G401 (cell line): ENCODE measurements around the gene IL19. TPM values are rescaled to one million over a fixed set of nuclear protein-coding genes. Genes with fewer than 3 reads are reported as not detected.
A peak's percentile ranks its signal among the peaks of the same experiment; 100 is the strongest.
"Not testable (repeated sequence)": the region's sequence is repeated elsewhere in the genome, so short reads cannot be mapped to it uniquely, and the experiment has no call there.

Source experiments
- DNase-seq: peaks from one replicate; pipeline ENCODE4 v3.0.0-alpha.2; 2015; ENCODE audit warnings: low spot score
- in situ Hi-C: cut with HindIII; loops from 2 replicates; pipeline ENCODE4 v1.10.0; 2016; ENCODE audit warnings: low sequenced_read_pairs, mixed read lengths
- total RNA-seq: library from RNA; depleted of rRNA; stranded (reverse); fragments of >200 nt; shearing (Covaris generic); gene quantifications from 2 replicates; pipeline ENCODE4 v1.2.3, GENCODE V29; 2014

IL19 gene
- total RNA-seq, 1 experiment from 2014 or later: not detected

DNA sequence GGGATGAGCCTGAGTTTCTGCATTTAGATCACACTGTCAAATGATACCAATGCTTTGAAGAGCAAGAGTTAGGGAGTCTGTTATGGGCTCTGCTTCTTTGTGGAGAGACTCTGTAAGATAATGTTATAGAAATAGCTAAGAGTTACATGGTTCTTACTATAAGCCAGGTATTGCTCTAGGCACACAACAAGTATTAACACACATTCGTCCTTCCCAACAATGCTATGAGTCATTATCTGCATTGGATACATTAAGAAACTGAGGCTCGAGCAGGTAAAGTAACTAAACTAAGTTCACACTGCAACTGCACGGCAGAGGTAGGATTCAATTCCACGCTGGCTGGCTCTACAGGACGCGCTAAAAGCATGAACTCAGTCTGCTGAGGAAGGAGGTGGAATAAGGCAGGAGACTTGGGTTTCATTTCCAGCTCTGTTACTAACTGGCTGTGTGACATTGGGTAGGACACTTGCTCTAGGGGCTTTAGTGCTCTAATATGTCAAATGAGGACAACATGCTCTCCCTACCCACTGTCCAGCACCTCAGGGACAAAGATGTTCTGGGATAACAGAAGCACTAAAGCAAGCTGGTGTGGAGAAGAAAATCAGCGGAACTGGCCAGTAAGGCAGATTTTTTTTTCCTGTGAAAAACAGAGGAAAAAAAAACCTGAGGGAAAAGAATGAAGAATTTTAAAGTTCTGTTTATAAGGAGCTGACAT, 71.2 kb downstream of the IL19 start:
- no peak for DNase-seq
- in situ Hi-C loops: no loop called here

DNA sequence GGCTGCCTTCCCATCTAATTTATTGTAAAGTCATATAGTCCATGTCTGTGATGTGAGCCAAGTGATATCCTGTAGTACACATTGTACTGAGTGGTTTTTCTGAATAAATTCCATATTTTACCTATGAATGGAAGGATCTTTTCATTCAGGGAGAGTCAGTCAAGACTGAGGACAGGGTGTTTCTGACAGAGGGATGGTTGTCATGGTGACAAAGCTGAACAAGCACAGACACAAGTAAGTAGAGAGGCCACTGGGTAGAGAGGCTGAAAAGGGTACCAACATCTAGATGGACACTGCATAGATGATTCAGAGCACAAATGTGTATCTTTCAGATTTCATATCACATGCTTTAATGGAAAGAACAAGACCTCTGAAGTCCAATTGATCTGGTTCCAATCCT, 72.3 kb downstream of the IL19 start:
- in situ Hi-C loops: no loop called here
- DNase-seq: no peak

DNA sequence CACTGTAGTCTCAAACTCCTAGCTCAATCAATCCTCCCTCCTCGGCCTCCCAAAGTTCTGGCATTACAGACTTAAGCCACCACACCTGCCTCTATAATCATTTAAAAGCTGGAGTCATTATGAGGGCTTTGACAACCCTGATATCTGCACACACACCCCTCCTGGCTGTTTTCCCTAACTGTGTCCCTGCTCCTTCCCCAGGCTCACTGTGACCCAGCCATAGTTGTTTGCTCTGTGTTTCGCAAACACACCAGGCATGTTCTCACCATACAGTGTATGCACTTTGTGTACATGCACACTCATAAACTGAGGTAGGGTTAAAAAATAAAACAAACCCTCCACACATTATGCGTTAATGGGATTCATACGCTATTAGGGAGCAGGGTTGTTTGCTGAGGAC, 73.1 kb downstream of the IL19 start:
- DNase-seq: no peak
- in situ Hi-C loops: no loop called here

DNA sequence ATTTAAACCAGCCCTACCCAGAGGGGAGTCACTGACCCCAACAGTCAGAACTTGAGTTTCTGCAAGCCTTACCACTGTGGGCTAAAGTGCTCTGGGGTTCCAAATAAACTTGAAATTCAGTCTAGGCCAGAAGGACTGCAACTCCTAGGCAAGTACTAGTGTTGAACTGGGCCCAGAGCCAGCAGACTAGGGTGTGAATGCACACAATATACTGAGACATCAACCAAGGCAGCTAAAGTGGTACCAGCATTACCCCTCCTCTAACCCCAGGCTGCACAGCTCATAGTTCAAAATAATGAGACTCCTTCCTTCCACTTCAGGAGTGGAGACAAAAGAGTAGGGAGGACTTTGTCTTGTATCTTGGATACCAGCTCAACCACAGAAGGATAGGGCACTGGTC, 75.9 kb downstream of the IL19 start:
- no peak for DNase-seq
- in situ Hi-C loops: no loop called here

DNA sequence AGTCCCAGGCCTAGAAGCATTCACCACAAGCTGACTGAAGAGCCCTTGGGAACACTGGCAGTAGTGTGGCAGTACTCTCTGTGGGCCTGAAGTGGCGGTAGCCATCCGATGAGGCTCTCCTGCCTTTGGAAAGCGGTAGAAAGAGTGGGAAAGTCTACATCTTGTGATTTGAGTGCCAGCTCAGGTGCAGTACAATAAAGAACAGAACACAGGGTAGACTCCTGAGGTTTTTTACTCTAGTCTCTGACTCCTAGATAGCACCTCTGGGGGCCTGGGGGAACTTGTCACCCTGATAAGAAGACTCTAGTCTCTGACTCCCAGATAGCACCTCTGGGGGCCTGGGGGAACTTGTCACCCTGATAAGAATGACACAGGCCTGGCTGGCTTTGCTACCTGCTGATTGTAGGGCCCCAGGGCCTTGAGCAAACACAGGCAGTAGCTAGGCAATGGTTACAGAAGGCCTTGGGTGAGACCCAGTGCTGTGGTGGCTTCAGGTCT, 76.8 kb downstream of the IL19 start:
- in situ Hi-C loops: no loop called here

DNA sequence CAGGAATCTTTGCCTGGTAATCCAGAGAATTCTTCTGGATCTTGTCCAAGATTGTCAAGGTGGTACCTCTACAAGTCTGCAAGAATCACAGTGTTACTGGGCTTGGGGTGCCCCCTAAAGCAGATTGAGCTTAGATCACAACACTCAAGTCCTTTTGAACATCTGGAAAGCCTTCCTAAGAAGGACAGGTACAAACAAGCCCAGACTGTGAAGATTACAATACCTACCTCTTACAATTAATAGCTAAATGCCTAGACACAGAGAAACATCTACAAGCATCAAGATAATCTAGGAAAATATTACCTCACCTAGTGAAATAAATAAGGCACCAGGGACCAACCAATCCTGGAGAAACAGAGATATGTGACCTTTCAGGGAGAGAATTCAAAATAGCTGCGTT, 77.4 kb downstream of the IL19 start:
- no peak for DNase-seq
- in situ Hi-C loops: no loop called here

More for the DNA sequence above, 76.8 kb downstream of the IL19 start:
- no peak for DNase-seq

DNA sequence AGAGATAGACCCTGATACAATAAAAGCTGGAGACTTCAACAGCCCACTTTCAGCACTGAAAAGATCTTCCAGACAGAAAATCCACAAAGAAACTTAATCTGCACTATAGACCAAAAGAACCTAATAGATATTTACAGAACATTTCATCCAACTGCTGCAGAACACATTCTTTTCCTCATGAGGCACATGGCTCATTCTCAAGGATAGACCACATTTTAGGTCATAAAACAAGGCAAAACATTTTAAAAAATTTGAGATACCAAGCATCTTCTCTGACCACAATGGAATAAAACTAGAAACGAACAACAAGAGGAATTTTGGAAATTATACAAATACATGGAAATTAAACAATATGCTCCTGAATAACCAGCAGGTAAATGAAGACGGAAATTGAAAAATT, 79.8 kb downstream of the IL19 start:
- in situ Hi-C loops: no loop called here

DNA sequence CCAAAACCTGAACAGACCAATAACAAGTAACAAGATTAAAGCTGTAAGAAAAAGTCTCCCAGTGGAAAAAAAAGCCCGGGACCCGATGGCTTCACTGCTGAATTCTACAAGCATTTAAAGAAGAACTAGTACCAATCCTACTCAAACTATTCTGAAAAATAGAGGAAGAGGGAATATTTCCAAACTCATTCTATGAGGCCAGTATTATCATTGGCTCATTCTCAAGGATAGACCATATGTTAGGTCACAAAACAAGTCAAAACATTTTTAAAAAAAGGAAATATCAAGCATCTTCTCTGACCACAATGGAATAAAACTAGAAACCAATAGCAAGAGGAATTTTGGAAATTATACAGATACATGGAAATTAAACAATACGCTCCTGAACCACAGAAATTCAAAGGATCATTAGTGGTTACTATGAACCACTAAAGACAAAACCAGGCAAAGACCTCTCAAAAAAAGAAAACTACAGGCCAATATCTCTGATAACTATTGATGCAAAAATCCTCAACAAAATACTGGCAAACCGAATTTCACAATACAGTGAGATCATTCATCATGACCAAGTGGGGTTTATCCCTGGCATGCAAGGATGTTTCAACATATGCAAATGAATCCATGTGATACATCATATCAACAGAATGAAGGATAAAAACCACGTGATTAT, 80.9 kb downstream of the IL19 start:
- in situ Hi-C loops: no loop called here
- no peak for DNase-seq

More for the DNA sequence above, 79.8 kb downstream of the IL19 start:
- no peak for DNase-seq

DNA sequence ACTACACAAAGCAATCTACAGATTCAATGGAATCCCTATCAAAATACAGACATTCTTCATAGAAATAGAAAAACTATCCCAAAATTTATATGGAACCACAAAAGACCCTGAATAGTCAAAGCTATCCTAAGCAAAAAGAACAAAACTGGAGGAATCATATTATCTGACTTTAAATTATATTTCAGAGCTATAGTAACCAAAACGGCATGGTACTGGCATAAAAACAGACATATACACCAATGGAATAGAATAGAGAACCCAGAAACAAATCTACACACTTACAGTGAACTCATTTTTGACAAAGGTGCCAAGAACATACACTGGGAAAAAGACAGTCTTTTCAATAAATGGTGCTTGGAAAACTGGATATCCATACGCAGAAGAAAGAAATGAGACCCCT, 82.1 kb downstream of the IL19 start:
- DNase-seq, in situ Hi-C loops: not testable (repeated sequence)

DNA sequence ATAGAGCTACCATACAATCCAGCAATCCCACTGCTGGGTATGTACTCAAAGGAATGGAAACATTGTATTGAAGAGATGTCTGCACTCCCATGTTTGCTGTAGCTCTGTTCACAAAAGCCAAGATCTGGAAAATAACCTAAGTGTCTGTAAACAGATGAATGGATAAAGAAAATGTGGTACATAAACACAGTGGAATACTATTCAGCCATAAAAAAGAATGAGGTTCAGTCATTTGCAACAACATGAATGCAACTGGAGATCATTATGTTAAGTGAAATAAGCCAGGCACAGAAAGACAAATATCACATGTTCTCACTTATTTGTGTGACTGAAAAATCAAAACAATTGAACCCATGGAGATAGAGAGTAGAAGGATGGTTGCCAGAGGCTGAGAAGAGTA, 83.1 kb downstream of the IL19 start:
- DNase-seq, in situ Hi-C loops: not testable (repeated sequence)

DNA sequence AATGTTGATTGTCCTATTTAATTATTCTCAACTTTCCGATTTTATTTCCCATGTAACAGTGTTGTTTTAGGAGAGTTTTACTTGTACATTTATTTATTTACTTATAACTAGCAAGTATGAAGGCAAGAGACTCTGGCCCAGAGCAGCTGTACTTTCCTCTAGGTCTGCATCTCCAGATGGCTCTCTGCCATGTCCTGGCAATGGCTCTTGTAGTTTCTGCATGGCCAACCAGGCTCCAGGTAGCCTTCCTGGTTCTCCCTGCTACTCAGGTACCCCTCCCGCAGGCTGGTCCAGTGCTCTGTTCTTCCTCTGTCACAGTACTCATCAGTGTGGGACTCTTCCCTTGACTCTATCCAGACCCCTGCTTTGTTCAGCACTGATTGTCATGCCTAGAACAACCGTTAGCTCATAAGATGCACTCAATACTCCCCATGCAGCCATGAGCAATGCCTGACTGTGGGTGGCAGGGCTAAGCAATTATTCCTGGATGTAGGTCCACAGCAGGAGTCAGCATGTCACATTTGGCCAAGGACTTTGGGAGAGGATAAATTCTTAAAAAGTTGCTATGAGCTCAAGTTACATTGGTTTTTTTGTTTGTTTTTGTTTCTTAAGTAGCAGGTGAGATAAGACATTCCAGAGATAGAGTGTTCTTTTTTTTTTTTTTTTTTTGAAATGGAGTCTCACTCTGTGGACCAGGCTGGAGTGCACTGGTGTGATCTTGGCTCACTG, 84.0 kb downstream of the IL19 start:
- in situ Hi-C loops: no loop called here
- DNase-seq: peak; percentile 37

DNA sequence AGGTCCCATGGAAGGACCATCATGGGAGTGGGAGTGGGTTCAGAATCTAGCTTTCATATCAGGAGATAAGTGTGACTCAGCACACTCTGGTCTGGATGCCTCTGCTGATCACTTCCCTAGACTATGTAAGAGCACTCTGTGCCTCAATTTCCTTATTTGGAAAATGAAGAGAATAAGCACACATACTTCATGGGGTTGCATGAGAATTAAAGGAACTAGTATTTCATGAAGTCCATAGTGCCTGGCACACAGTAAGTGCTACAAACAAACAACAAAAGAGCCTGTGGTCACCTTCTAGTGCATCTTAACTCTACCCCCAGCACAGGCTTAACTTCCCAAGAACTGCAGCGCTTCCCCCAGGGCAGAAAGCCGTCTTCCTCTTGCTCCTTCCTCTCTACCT, 85.3 kb downstream of the IL19 start:
- in situ Hi-C loops: no loop called here
- no peak for DNase-seq

DNA sequence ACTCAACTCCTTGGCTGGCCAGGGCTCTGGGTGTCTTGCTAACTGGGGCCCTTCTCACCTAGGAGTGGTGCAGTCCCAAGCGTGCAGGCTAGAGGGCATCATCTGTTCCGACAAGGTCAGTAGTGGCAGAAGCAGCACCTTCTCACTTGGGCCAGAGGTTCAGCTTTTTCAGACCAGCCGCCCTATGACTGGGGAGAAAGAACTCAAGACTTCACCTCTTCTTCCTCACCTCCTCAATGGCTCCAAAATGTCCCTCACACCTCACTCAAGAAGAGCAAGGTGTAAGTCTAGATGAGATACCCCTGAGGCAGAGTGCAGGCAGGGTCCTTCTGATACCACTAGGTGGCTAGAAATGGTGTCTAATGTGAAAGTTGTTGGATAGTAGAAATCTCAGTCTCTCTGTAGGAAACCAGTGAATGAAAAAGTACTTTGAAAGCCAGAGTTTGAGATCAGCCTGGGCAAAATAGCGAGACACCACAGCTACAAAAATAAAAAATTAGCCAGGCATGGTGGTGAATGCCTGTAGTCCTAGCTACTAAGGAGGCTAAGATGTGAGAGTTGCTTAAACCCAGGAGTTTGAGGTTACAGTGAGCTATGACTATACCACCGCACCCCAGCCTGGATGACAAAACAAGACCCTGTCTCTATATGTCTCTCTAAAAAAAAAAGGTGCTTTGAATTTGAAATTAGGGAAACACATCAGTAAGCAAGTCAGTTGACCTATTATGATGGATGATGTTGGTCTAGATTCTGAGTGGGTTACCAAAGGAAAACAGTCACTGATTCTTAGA, 86.3 kb downstream of the IL19 start:
- in situ Hi-C loops: no loop called here
- DNase-seq: no peak

DNA sequence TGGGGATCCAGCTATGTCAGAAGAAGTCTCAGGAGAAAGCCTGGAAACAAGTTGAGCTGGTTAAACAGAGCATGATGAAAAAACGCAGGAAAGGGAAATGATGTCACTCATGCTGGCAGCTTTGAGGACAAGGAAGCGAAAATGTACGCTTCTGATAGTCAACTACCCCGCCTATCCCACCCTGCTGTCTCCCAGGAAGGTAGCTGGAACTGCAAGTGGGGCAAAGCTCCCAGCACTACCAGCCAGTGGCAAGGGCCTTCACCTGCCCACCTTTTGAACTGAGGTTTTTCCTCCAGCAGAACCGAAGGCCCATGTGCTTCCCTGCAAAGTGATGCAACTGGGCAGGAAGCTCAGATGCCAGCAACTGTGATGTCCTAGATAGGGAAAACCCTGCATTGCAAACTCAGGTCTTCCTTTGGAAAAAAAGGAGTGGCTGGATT, 88.5 kb downstream of the IL19 start:
- in situ Hi-C loops: no loop called here
- no peak for DNase-seq

DNA sequence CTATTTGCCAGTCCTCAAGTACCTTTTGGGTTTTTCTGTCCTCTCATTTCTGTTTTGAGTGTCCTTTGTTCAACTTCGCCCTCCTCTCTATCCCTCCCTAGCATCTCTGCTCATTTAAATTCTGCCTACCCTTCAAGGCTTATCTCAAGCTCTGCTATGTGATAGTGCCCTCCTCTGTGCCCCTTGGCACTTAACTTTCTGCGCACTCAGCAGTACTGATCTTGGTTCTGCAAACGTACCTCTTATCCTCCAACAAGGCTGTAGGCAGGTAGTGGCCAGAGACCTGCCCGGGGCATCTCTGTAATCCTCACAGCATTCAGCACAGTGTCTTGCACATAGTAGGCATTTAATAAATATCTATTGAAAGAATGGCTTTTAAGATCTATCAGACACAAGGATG, 89.6 kb downstream of the IL19 start:
- DNase-seq: no peak
- in situ Hi-C loops: no loop called here

DNA sequence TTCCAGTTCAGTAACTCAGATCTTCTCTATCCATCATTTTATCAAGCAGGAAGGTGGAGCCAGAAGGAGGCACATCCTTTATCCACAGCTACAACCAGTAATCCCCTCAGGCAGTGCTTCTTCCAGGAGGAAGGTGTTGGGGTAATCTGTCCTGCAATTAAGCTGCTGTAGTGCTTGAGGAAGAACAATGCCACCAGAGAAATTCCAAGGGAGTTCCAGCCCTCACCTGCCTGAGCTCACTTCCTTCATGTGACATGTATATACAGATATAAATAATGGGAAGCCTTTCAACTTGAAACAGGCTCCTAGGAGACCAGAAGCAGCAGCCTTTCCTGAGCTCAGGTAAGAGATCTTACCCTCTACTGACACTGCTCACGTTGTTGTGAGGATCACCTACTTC, 92.7 kb downstream of the IL19 start:
- in situ Hi-C loops: no loop called here
- DNase-seq: no peak

DNA sequence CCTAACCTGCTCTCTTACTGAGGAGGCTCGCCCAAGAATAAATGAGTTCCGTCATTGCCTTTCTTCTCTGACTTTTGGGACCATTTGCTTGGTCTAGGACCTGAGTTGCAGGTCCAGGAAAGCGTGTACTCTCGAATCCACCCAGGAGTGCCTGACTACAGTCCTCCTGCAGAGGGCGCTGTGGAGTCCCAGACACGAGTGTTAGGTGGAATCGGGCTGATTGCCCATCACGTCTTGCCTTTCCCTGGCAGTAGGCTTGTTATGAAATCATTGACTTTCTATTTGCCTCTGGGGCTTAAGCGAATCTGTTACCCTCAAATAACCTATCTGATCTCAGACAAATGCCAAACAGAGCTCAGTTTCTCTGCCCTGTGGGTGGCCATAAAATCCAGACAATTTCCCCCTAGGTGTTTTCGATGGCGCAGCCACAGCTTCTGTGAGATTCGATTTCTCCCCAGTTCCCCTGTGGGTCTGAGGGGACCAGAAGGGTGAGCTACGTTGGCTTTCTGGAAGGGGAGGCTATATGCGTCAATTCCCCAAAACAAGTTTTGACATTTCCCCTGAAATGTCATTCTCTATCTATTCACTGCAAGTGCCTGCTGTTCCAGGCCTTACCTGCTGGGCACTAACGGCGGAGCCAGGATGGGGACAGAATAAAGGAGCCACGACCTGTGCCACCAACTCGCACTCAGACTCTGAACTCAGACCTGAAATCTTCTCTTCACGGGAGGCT, 94.5 kb downstream of the IL19 start, which contains the start of gene IL20:
IL20 (plus strand) TSS at position 685 of the 733 bp plus-strand sequence. CDS start 230 bp downstream, outside the sequence.
- DNase-seq: peak; percentile 45
- in situ Hi-C loops: no loop called here

DNA sequence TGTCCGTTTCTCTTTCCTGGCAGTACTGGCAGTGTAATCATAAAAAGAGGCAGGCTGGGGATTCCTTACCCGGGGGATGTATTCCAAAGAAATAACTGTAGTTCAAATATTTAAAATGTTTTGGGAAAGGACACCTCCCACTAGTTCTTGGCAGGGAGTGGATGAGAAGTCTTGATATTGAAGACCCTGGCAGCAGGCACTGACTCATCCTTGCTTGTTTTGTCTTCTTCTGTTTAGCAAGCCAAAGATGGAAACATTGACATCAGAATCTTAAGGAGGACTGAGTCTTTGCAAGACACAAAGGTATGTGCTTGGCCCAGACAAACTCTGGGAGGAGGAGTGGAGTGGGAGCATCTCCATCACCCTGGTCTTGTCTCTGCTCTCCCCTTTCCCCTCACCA, 95.5 kb downstream of the IL19 start:
- in situ Hi-C loops: no loop called here

DNA sequence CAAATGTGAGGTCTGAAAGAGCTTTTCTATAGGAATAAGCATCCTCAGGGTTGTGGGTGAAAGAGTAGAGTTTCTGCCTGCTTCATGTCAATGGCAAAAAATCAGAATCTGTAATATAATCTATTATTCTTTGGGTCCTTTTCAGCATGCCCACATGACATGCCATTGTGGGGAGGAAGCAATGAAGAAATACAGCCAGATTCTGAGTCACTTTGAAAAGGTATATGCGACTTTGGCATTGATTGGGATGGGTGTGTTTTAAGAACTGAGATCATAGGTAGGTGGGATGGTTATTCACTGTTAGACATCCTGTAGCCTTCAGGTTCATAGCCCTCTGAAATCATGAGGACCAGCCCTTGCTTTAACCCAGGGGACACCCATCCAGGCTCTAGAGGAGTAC, 96.7 kb downstream of the IL19 start:
- no peak for DNase-seq

More for the DNA sequence above, 95.5 kb downstream of the IL19 start:
- DNase-seq: no peak

More for the DNA sequence above, 96.7 kb downstream of the IL19 start:
- in situ Hi-C loops: no loop called here
